Lower leg skin (tissue), 3 donors: Measurements from ENCODE around the gene REEP3.

Experiments used
- POLR2A ChIP-seq, 2 donors: fragments of 450-650 bp; IDR thresholded peaks; one replicate each; pipeline ENCODE4 v1.6.1; 2016 to 2017; ENCODE audit warnings: antibody characterized with exemption in 2 of 2, mild to moderate bottlenecking in 1 of 2, moderate library complexity in 1 of 2
- TF ChIP-seq, protein P1 (sequence below), 3 donors: fragments of 450-650 bp; IDR thresholded peaks; one replicate each; pipeline ENCODE4 v1.5.1; 2016; ENCODE audit warnings: antibody characterized with exemption in 3 of 3, mild to moderate bottlenecking in 3 of 3, moderate library complexity in 2 of 3

- TF ChIP-seq, protein P1, sequence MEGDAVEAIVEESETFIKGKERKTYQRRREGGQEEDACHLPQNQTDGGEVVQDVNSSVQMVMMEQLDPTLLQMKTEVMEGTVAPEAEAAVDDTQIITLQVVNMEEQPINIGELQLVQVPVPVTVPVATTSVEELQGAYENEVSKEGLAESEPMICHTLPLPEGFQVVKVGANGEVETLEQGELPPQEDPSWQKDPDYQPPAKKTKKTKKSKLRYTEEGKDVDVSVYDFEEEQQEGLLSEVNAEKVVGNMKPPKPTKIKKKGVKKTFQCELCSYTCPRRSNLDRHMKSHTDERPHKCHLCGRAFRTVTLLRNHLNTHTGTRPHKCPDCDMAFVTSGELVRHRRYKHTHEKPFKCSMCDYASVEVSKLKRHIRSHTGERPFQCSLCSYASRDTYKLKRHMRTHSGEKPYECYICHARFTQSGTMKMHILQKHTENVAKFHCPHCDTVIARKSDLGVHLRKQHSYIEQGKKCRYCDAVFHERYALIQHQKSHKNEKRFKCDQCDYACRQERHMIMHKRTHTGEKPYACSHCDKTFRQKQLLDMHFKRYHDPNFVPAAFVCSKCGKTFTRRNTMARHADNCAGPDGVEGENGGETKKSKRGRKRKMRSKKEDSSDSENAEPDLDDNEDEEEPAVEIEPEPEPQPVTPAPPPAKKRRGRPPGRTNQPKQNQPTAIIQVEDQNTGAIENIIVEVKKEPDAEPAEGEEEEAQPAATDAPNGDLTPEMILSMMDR (IDR thresholded peaks at IDR 0.05): no peak
- no peak for TF ChIP-seq POLR2A (IDR thresholded peaks at IDR 0.05)
Observed at GRCh38 chr10:63516207-63516606, 5.0 kb upstream of the REEP3 start.
